Activated CD4-positive, alpha-beta T cell treated with anti-CD3 and anti-CD28 coated beads for 1 hour (primary cell): ENCODE results near the gene TMEM14C.
A peak's percentile ranks its signal among the peaks of the same experiment; 100 is the strongest.
"Not testable (repeated sequence)": the region's sequence is repeated elsewhere in the genome, so short reads cannot be mapped to it uniquely, and the experiment has no call there.

Source experiments
- DNase-seq: peaks from one replicate; pipeline ENCODE4 v3.0.0-alpha.2; 2020

TMEM14C gene

GRCh38 chr6:10721850-10722569, 860 bp upstream of the TMEM14C start:
- DNase-seq = no peak

GRCh38 chr6:10722570-10722819, 375 bp upstream of the TMEM14C start:
- no peak for DNase-seq

- no peak for DNase-seq
Observed at GRCh38 chr6:10723567-10723881, 654 bp downstream of the TMEM14C start.

DNA sequence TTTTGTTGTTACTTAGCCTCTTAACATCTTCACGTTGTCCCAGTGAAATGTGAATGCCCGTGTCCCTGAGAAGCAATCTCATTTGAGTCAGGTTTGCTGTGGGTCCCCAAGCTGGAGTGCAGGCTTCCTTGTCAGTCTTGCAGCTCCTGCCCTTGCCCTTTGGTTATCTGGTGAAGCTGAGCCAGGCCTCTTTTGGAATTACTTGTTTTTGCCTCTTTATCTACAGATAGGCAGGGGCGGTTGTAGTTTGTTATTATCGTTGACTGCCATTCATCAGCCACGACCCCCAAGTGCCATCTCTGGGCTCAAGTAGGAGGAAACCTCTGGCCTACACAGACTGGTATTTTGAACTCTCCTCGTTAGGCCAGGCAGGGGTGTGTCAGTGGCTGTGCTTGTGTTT, 2.2 kb downstream of the TMEM14C start:
- DNase-seq = no peak

DNA sequence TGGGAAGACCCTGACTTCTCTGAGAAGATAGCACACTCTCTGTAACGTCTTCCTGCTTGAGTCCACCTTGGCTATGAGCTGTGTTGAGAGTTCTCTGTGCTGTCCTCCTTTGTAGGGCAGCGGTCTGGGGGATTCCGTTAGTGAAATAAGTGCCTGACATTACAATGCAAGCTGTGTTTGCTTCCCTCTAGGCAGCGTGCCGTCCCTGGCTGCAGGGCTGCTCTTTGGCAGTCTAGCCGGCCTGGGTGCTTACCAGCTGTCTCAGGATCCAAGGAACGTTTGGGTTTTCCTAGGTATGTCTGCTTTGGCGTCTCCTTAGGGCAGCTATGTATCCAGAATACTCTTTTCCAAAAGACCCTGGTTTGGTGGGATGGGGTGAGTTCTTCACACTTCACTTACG, 2.8 kb downstream of the TMEM14C start:
- DNase-seq = no peak

- no peak for DNase-seq
Observed at GRCh38 chr6:10730254-10730653, 7.4 kb downstream of the TMEM14C start.

GRCh38 chr6:10733151-10733715, 10.4 kb downstream of the TMEM14C start:
- DNase-seq = no peak

GRCh38 chr6:10733863-10734262, 11.0 kb downstream of the TMEM14C start:
- DNase-seq = no peak

- DNase-seq = no peak
Observed at GRCh38 chr6:10736731-10737130, 13.9 kb downstream of the TMEM14C start.

DNA sequence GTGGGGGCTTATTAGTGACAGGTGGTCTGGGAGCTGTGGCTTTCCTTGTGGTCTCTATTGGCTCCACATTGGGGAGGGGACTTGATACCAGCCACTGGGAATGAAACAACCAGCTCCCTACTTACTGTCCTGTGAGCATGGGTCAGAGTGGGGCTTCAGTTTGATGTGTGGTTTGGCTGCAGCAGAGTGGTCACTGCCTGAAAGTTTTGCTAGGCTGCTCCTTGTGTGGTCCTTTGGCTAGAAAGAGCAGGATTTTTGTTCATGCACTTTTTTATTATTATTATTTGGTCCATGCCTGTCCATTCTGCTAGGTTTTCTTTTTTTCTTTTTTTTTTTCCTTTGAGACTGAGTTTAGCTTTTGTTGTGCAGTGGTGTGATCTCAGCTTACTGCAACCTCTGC, 17.2 kb downstream of the TMEM14C start:
- DNase-seq = no peak

DNA sequence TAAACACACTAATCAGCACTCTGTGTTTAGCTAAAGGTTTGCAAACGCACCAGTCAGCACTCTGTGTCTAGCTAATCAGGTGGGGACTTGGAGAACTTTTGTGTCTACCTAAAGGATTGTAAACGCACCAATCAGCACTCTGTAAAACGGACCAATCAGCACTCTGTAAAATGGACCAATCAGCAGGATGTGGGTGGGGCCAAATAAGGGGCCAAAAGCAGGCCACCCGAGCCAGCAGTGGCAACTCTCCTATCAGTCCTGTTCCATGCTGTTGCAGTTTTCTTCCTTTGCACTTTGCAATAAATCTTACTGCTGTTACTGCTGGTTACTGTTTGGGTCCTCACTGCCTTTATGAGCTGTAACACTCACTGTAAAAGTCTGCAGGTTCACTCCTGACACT, 18.8 kb downstream of the TMEM14C start:
- DNase-seq = not testable (repeated sequence)

DNA sequence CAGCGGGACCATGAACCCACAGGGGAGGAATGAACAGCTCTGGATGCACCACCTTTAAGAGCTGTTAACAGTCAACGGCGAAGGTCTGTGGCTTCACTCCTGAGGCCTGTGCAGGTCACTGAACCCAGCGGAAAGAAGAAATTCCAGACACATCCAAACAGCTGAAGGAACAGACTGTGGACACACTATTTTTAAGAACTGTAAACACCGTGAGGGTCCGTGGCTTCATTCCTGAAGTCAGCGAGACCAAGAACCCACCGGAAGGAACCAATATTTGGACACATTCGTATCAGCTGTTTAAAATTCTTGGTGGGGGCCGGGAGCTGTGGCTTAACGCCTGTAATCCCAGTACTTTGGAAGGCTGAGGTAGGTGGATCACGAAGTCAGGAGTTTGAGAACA, 19.4 kb downstream of the TMEM14C start:
- no peak for DNase-seq

GRCh38 chr6:10743515-10743914, 20.6 kb downstream of the TMEM14C start:
- DNase-seq = no peak

- DNase-seq = no peak
Observed at GRCh38 chr6:10745116-10745515, 22.2 kb downstream of the TMEM14C start.

- DNase-seq = no peak
Observed at GRCh38 chr6:10746915-10747250, 24.0 kb downstream of the TMEM14C start.

- DNase-seq = peak; percentile 99
Observed at GRCh38 chr6:10747251-10747972, 24.5 kb downstream of the TMEM14C start, which contains the start of gene TMEM14B. TMEM14B (plus strand) TSS chr6:10747805; CDS start chr6:10749246, 1,441 bp downstream.

GRCh38 chr6:10749734-10750133, 26.9 kb downstream of the TMEM14C start:
- DNase-seq = no peak

GRCh38 chr6:10750568-10750967, 27.7 kb downstream of the TMEM14C start:
- DNase-seq = not testable (repeated sequence)

DNA sequence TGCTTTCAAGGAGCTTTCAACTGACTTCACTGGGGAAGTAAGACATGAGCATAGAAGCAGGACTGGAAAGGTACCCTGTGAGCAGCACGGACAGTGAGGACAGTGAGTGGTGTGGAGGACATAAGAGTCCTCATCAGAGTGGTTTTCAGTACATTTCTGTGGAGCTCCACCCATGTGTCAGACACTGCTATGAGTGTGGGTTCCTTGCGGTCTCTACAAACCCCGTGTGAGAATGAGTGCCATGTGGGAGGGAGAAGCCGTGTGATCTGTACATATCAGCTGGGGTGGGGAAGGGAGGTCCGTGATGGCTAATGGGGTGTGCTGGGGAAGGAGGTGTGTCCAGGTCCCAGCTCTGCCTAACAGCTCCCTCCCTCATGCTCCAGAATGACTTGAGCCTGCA, 28.9 kb downstream of the TMEM14C start:
- not testable (repeated sequence) for DNase-seq

DNA sequence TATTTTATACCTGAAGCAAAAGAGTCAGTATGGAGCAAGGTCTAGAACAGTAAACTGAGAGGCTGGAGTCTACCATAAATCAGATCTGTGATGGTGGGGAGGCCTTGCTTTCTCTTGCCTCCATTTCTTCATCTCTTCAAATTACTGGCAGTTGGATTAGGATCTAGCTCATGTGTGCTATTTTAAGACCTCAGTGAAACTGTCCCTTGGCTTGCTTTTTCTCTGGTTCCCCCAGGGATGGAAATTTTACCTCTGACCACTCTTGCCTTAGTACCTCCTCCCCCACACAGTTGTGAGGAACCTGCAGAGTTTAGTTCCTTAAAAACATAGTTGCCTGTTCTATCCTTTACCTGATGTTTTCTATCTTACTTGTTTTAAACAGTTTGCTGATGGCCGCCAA, 33.2 kb downstream of the TMEM14C start:
- DNase-seq = no peak

GRCh38 chr6:10759312-10759839, 36.5 kb downstream of the TMEM14C start:
- DNase-seq = no peak

- DNase-seq = no peak
Observed at GRCh38 chr6:10759884-10760329, 37.0 kb downstream of the TMEM14C start.

DNA sequence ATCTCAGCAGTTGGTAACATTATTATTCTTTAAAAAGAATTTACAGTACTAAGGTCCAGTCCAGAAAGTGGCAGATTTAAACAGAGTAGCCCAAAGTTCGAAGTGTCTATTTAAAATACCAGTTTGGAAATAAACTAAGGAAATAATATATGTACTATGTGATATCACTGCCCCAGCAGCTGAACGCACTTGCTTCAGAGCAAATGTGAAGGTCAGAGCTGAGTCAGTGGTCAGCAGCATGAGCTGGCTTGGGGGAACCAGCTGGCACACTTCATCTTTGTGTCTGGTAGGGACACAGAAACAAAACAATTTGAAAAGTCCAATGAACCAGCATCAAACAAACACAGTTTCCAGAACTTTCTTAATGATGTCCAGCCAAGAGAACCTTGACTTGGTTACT, 40.1 kb downstream of the TMEM14C start:
- DNase-seq = no peak

- no peak for DNase-seq
Observed at GRCh38 chr6:10769419-10769818, 46.5 kb downstream of the TMEM14C start.
